GM12874 (cell line): Measurements from ENCODE around the gene NDEL1.

Experiments
- CTCF ChIP-seq: IDR thresholded peaks from 2 replicates; pipeline ENCODE4 v1.5.1; 2011; ENCODE audit warnings: low read depth, mild to moderate bottlenecking, control low read depth, low read length, moderate library complexity; ENCODE audit not compliant: insufficient read depth

NDEL1 gene

DNA sequence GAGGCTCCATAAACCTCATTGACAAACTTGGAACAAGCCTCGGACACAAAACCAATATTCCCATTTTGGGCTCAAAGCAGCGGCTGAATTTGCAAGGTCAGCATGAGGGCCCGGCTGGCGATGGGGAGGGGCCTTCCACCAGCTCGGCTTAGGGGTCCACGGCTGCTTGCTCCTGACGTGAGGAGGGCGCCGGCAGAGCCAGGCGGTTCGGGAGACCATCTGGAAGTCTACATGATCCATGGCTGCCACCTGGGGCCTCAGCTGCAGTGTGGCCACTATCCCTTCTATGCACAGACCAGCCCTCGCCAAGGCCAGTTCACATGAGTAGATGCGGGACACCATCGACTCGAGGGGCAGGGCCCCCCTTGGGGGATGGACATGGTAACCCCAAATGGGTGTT is 39.1 kb downstream of the NDEL1 start:
- TF ChIP-seq CTCF, result no peak

- TF ChIP-seq CTCF, result no peak
These were observed 39.5 kb downstream of the NDEL1 start for GRCh38 chr17:8475227-8475626.

DNA sequence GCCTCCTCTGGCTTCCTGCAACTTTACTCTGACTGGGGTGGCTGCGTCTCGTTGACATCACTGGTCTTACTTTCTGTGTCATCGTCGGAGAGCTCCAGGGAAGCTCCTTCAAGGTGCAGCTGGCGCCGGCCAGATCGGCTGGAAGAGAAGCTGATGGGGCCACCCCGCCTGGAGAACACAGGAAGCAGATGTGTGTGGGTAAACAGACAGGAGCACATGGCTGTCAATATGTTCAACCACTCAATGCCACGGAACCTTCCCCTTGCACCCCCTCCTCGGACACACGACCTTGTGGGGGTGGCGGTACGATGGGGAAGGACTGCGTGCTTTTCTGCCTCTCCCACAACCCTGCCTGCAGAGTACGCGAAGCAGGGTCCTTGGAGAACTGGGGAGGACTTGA is 40.1 kb downstream of the NDEL1 start:
- TF ChIP-seq CTCF, result no peak

GRCh38 chr17:8476741-8477140 is 41.1 kb downstream of the NDEL1 start:
- no peak for TF ChIP-seq CTCF

GRCh38 chr17:8477171-8477570 is 41.5 kb downstream of the NDEL1 start:
- TF ChIP-seq CTCF, result no peak

GRCh38 chr17:8477715-8478441 is 42.2 kb downstream of the NDEL1 start:
- TF ChIP-seq CTCF, result no peak

GRCh38 chr17:8479431-8479947 is 43.8 kb downstream of the NDEL1 start:
- no peak for TF ChIP-seq CTCF
